H1 (cell line): Measurements from ENCODE around the gene PEPD. TPM values are rescaled to one million over a fixed set of nuclear protein-coding genes. Genes with fewer than 3 reads are reported as not detected.

Experiments used
- CTCF ChIA-PET: fragments of 300-600 bp; sonication (Branson Sonifier 250); formaldehyde crosslinking; loops from one replicate; lab custom pipeline; 2021; ENCODE audit not compliant: partially characterized antibody; lab: Charles Lee
- POLR2A ChIA-PET: fragments of 300-600 bp; sonication (Branson Sonifier 250); formaldehyde crosslinking; loops from one replicate; lab custom pipeline; 2021; ENCODE audit warnings: inconsistent platforms; ENCODE audit not compliant: partially characterized antibody; lab: Charles Lee
- DNase-seq, 2 experiments: peaks; one replicate each; pipeline versions ENCODE4 v3.0.0 to v3.0.0-alpha.2; 2010 to 2022; ENCODE audit warnings: low spot score in 2 of 2, low read depth in 1 of 2, mixed read lengths in 1 of 2
- FAIRE-seq: peaks from 2 replicates; lab custom pipeline; 2011; peaks lifted over from hg19 to GRCh38; lab: Jason Lieb, UNC
- H2AFZ ChIP-seq: 2 replicates; pipeline ENCODE4 v1.8.1; 2012; ENCODE audit warnings: low read length, inconsistent platforms
- H2AK5ac ChIP-seq: 2 replicates; pipeline ENCODE4 v1.6.1; 2013; ENCODE audit warnings: low read depth, low read length
- H2BK120ac ChIP-seq: replicated peaks from 2 replicates; pipeline ENCODE3; 2013; ENCODE audit warnings: low read depth, low read length, inconsistent platforms
- H2BK12ac ChIP-seq: 2 replicates; pipeline ENCODE4 v1.6.1; 2013; ENCODE audit warnings: low read depth, low read length
- H2BK15ac ChIP-seq: 2 replicates; pipeline ENCODE4 v1.6.1; 2013; ENCODE audit warnings: low read length
- H2BK20ac ChIP-seq: 2 replicates; pipeline ENCODE4 v1.6.1; 2013; ENCODE audit warnings: low read length
- H2BK5ac ChIP-seq: 2 replicates; pipeline ENCODE4 v1.6.1; 2013; ENCODE audit warnings: low read depth, low read length
- H3K14ac ChIP-seq: 2 replicates; pipeline ENCODE4 v1.6.1; 2013; ENCODE audit warnings: inconsistent platforms; ENCODE audit not compliant: insufficient read length
- H3K18ac ChIP-seq: 2 replicates; pipeline ENCODE4 v1.6.1; 2013; ENCODE audit warnings: low read length; ENCODE audit errors: extremely low read depth
- H3K23ac ChIP-seq: 2 replicates; pipeline ENCODE4 v1.6.1; 2013; ENCODE audit warnings: inconsistent platforms; ENCODE audit not compliant: insufficient read length
- H3K23me2 ChIP-seq: 2 replicates; pipeline ENCODE4 v1.6.1; 2013; ENCODE audit warnings: low read depth, low read length
- H3K27ac ChIP-seq: 2 replicates; pipeline ENCODE4 v1.6.1; 2011; ENCODE audit warnings: low read depth, low read length, inconsistent platforms
- H3K27me3 ChIP-seq, 4 experiments: replicated peaks in 1 of 4; 1 replicate in 1 of 4; 2 replicates in 3 of 4; pipeline versions ENCODE4 v1.6.1 to v1.8.1; 2011 to 2013; ENCODE audit warnings: low read length in 3 of 4, mild to moderate bottlenecking in 3 of 4, inconsistent platforms in 2 of 4, mixed read lengths in 2 of 4, moderate library complexity in 1 of 4; ENCODE audit not compliant: control insufficient read depth in 3 of 4, insufficient read depth in 3 of 4; ENCODE audit errors: extremely low read depth in 1 of 4
- H3K36me3 ChIP-seq, 4 experiments: 2 replicates each; pipeline versions ENCODE4 v1.6.1 to v1.8.1; 2011 to 2013; ENCODE audit warnings: mild to moderate bottlenecking in 4 of 4, low read length in 3 of 4, moderate library complexity in 2 of 4, control low read depth in 1 of 4, inconsistent platforms in 1 of 4; ENCODE audit not compliant: insufficient read depth in 4 of 4, control insufficient read depth in 2 of 4
- H3K4ac ChIP-seq: replicated peaks from 2 replicates; pipeline ENCODE3; 2013; ENCODE audit warnings: low read length, low read depth, mixed read lengths, inconsistent platforms; ENCODE audit not compliant: insufficient read length
- H3K4me1 ChIP-seq, 4 experiments: replicated peaks in 1 of 4; 1 replicate in 1 of 4; 2 replicates in 3 of 4; pipeline versions ENCODE4 v1.6.1 to v1.8.1; 2011 to 2013; ENCODE audit warnings: low read length in 3 of 4, inconsistent platforms in 2 of 4, mixed read lengths in 1 of 4; ENCODE audit not compliant: insufficient read depth in 4 of 4, control insufficient read depth in 3 of 4
- H3K4me2 ChIP-seq, 2 experiments: 2 replicates each; pipeline versions ENCODE4 v1.6.1 to v1.8.1; 2011 to 2013; ENCODE audit warnings: low read depth in 2 of 2, low read length in 2 of 2, control low read depth in 1 of 2, inconsistent platforms in 1 of 2, mild to moderate bottlenecking in 1 of 2; ENCODE audit not compliant: insufficient read depth in 1 of 2
- H3K4me3 ChIP-seq, 4 experiments: fragments of 200-600, 300-600 bp in 1 of 4; sonication (generic), shearing (Covaris generic), sonication (Bioruptor Twin) in 1 of 4; 2 replicates each; pipeline versions ENCODE4 v1.5.1 to v1.8.1; 2011 to 2016; ENCODE audit warnings: low read length in 4 of 4, low read depth in 3 of 4, control low read depth in 2 of 4, inconsistent platforms in 2 of 4, mild to moderate bottlenecking in 2 of 4, mixed read lengths in 1 of 4, moderate library complexity in 1 of 4; ENCODE audit not compliant: insufficient read depth in 2 of 4; ENCODE audit errors: extremely low read depth in 1 of 4
- H3K56ac ChIP-seq: replicated peaks from 2 replicates; pipeline ENCODE3; 2013; ENCODE audit warnings: low read depth, mild to moderate bottlenecking, mixed read lengths, low read length, inconsistent platforms; ENCODE audit not compliant: insufficient read length
- H3K79me1 ChIP-seq: 2 replicates; pipeline ENCODE4 v1.6.1; 2013; ENCODE audit warnings: low read depth, low read length, control low read depth
- H3K79me2 ChIP-seq, 2 experiments: 2 replicates each; pipeline versions ENCODE4 v1.6.1 to v1.8.1; 2012 to 2013; ENCODE audit warnings: low read length in 2 of 2, mild to moderate bottlenecking in 2 of 2, inconsistent platforms in 1 of 2; ENCODE audit not compliant: insufficient read depth in 2 of 2, control insufficient read depth in 1 of 2
- H3K9ac ChIP-seq, 4 experiments: replicated peaks in 1 of 4; 1 replicate in 1 of 4; 2 replicates in 3 of 4; pipeline versions ENCODE4 v1.6.1 to v1.8.1; 2011 to 2013; ENCODE audit warnings: low read depth in 3 of 4, low read length in 3 of 4, control low read depth in 2 of 4, mild to moderate bottlenecking in 2 of 4, moderate library complexity in 2 of 4, inconsistent platforms in 1 of 4; ENCODE audit errors: extremely low read depth in 1 of 4
- H3K9me3 ChIP-seq, 2 experiments: 2 replicates each; pipeline versions ENCODE4 v1.6.1 to v1.8.1; 2012 to 2013; ENCODE audit warnings: mild to moderate bottlenecking in 2 of 2, moderate library complexity in 2 of 2, control low read depth in 1 of 2, inconsistent platforms in 1 of 2, low read depth in 1 of 2, low read length in 1 of 2, mixed read lengths in 1 of 2; ENCODE audit not compliant: insufficient read depth in 2 of 2
- H4K20me1 ChIP-seq, 2 experiments: replicated peaks in 1 of 2; 2 replicates each; pipeline versions ENCODE3 to v1.8.1; 2011 to 2013; ENCODE audit warnings: inconsistent platforms in 2 of 2, low read length in 2 of 2, mild to moderate bottlenecking in 1 of 2; ENCODE audit not compliant: insufficient read depth in 2 of 2, control insufficient read depth in 1 of 2
- H4K5ac ChIP-seq: 2 replicates; pipeline ENCODE4 v1.6.1; 2013; ENCODE audit warnings: low read length, low read depth, mixed read lengths, inconsistent platforms; ENCODE audit not compliant: insufficient read length
- H4K8ac ChIP-seq: 2 replicates; pipeline ENCODE4 v1.8.0; 2013; ENCODE audit warnings: mild to moderate bottlenecking, moderate library complexity, low read length, inconsistent platforms; ENCODE audit not compliant: insufficient read depth; ENCODE audit errors: extremely low read depth
- H4K91ac ChIP-seq: replicated peaks from 2 replicates; pipeline ENCODE3; 2013; ENCODE audit warnings: low read length, mixed read lengths, inconsistent platforms; ENCODE audit not compliant: insufficient read length
- CBX8 ChIP-seq: fragments of 300-800, 300-1000 bp; sonication (generic); IDR thresholded peaks from 2 replicates; pipeline ENCODE4 v1.7.1; 2016; ENCODE audit warnings: low read depth, low read length, borderline replicate concordance
- CHD2 ChIP-seq: IDR thresholded peaks from 2 replicates; pipeline ENCODE4 v1.6.1; 2012; ENCODE audit warnings: low read length, improper control_type of control experiment
- EGR1 ChIP-seq: IDR thresholded peaks from 2 replicates; pipeline ENCODE4 v1.6.1; 2011; ENCODE audit warnings: low read depth, low read length, borderline replicate concordance
- FOSL1 ChIP-seq: IDR thresholded peaks from 2 replicates; pipeline ENCODE4 v1.6.1; 2011; ENCODE audit warnings: mild to moderate bottlenecking, low read depth, low read length, moderate library complexity; ENCODE audit not compliant: insufficient read depth
- HDAC2 ChIP-seq, 2 experiments: fragments of 300-600 bp in 1 of 2; sonication (generic) in 1 of 2; IDR thresholded peaks; 2 replicates each; pipeline ENCODE4 v1.6.1; 2011 to 2012; ENCODE audit warnings: low read depth in 2 of 2, low read length in 2 of 2, mild to moderate bottlenecking in 2 of 2, moderate library complexity in 2 of 2, borderline replicate concordance in 1 of 2, inconsistent platforms in 1 of 2
- POLR2AphosphoS5 ChIP-seq: IDR thresholded peaks from 2 replicates; pipeline ENCODE4 v1.6.1; 2011; ENCODE audit warnings: low read depth, low read length
- RBBP5 ChIP-seq: IDR thresholded peaks from 2 replicates; pipeline ENCODE4 v1.7.1; 2012; ENCODE audit warnings: low read depth, mild to moderate bottlenecking, inconsistent platforms, low read length, moderate library complexity, borderline replicate concordance
- RNF2 ChIP-seq: fragments of 200-900, 300-1000 bp; sonication (generic); IDR thresholded peaks from 2 replicates; pipeline ENCODE4 v1.7.1; 2016; ENCODE audit warnings: borderline replicate concordance, low read depth, mild to moderate bottlenecking, antibody characterized with exemption, low read length; ENCODE audit not compliant: poor library complexity, severe bottlenecking; ENCODE audit errors: missing control alignments
- WGBS, 2 experiments: shearing (Covaris generic) in 1 of 2; methylation state at CpG; one replicate each; pipeline versions ENCODE4 v1.1.6 to v1.1.7; 2013 to 2015; ENCODE audit warnings: low lambda C conversion rate in 2 of 2, mixed read lengths in 2 of 2, inconsistent platforms in 1 of 2, low coverage in 1 of 2, missing lambda C conversion rate in 1 of 2; ENCODE audit not compliant: insufficient replicate concordance in 2 of 2, insufficient coverage in 1 of 2, insufficient read length in 1 of 2; ENCODE audit errors: extremely low coverage in 1 of 2, missing lambda C conversion rate in 1 of 2; 5-methylcytosine and 5-hydroxymethylcytosine counted together
- polyA plus RNA-seq, 7 experiments: library from polyadenylated mRNA; depleted of rRNA in 3 of 7; stranded (reverse) in 5 of 7; unstranded in 2 of 7; fragments of >200 nt in 5 of 7; fragments of 200-250 nt in 2 of 7; gene quantifications; 1 replicate in 5 of 7; 2 replicates in 1 of 7; 4 replicates in 1 of 7; pipeline versions ENCODE4 v1.2.1 to v1.2.3, GENCODE V29; 2011 to 2013; ENCODE audit warnings: missing spikeins in 2 of 7, mixed read lengths in 2 of 7
- total RNA-seq: library from RNA; stranded (reverse); fragmentation: NEBNext Ultra II Directional; extraction: Animal tissue kit (Norgen Biotek cat#: 25700); gene quantifications from 2 replicates; pipeline ENCODE4 v1.2.1, GENCODE V29; 2021
- TF ChIP-seq, protein P1 (sequence below), 3 experiments: IDR thresholded peaks; 1 replicate in 2 of 3; 2 replicates in 1 of 3; pipeline versions ENCODE4 v1.5.1 to v1.6.1; 2011; ENCODE audit warnings: low read length in 3 of 3, mild to moderate bottlenecking in 3 of 3, inconsistent platforms in 2 of 3, low read depth in 1 of 3, moderate library complexity in 1 of 3; ENCODE audit not compliant: insufficient read depth in 1 of 3; ENCODE audit errors: control extremely low read depth in 1 of 3
- TF ChIP-seq, protein P2 (sequence below): IDR thresholded peaks from 2 replicates; pipeline ENCODE4 v1.6.1; 2012; ENCODE audit warnings: inconsistent platforms

Gene PEPD
- total and polyA plus RNA-seq, 2 of the 8 experiments (the other 6 are each of a cell fraction or from before 2014, with no cell fraction given) = 84.1 to 178 TPM

GRCh38 chr19:33530842-33531241 lies 9.3 kb upstream of the PEPD start:
- no peak overlapping the region for H2BK15ac ChIP-seq
- no peak overlapping the region for H3K56ac ChIP-seq
- no peak overlapping the region for H3K9ac ChIP-seq
- no peak overlapping the region for H2AFZ ChIP-seq
- no peak overlapping the region for H3K18ac ChIP-seq
- no peak overlapping the region for H2BK5ac ChIP-seq
- H3K23ac ChIP-seq = no peak overlapping the region
- no peak overlapping the region for H4K5ac ChIP-seq
- no peak overlapping the region for H3K27ac ChIP-seq
- CTCF ChIA-PET = interaction anchor here (0.6 to 4.4 kb wide), 4 partner anchors 7 to 772 kb away, joined by 3 to 32 read pairs (median 4); no protein-coding TSS in a partner anchor
- FAIRE-seq (no peak), DNase-seq (no peak)
- WGBS, 2 experiments = 92% methylated on average over 4 of the region's 4 CpGs; no CpG with 5 or more reads in 1 of the 2 experiments
- H3K79me2 ChIP-seq = no peaks in the 10 kb centered on the region
- H3K9me3 ChIP-seq = no peaks in the 10 kb centered on the region
- H4K8ac ChIP-seq = no peak overlapping the region; the same call in 1 of the 2 replicates
- H3K14ac ChIP-seq = no peak overlapping the region
- POLR2A ChIA-PET = interaction anchor here (1.3 to 1.9 kb wide), 2 partner anchors 9 to 11 kb away, joined by 3 to 13 read pairs; partner anchors contain the start of gene PEPD
- no peaks in the 10 kb centered on the region for H3K36me3 ChIP-seq
- H4K20me1 ChIP-seq = no peaks in the 10 kb centered on the region
- H3K23me2 ChIP-seq = no peaks in the 10 kb centered on the region
- H2BK20ac ChIP-seq = no peak overlapping the region
- no peak overlapping the region for H3K4ac ChIP-seq
- H3K27me3 ChIP-seq = no peaks in the 10 kb centered on the region
- H3K79me1 ChIP-seq = no peaks in the 10 kb centered on the region
- no peak overlapping the region for H2AK5ac ChIP-seq
- H2BK12ac ChIP-seq = no peak overlapping the region
- H4K91ac ChIP-seq = no peak overlapping the region
- no peak overlapping the region for H3K4me3 ChIP-seq
- H3K4me2 ChIP-seq = no peak overlapping the region
- H2BK120ac ChIP-seq = no peak overlapping the region
- peaks cover 0 to 24% (median 10%) of the 10 kb centered on the region in 4 experiments; a peak in 5 of 7 replicates for H3K4me1 ChIP-seq
- TF ChIP-seq, protein P1, sequence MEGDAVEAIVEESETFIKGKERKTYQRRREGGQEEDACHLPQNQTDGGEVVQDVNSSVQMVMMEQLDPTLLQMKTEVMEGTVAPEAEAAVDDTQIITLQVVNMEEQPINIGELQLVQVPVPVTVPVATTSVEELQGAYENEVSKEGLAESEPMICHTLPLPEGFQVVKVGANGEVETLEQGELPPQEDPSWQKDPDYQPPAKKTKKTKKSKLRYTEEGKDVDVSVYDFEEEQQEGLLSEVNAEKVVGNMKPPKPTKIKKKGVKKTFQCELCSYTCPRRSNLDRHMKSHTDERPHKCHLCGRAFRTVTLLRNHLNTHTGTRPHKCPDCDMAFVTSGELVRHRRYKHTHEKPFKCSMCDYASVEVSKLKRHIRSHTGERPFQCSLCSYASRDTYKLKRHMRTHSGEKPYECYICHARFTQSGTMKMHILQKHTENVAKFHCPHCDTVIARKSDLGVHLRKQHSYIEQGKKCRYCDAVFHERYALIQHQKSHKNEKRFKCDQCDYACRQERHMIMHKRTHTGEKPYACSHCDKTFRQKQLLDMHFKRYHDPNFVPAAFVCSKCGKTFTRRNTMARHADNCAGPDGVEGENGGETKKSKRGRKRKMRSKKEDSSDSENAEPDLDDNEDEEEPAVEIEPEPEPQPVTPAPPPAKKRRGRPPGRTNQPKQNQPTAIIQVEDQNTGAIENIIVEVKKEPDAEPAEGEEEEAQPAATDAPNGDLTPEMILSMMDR (IDR thresholded peaks at IDR 0.05; ENCODE audit: control extremely low read depth in 1 of 3, insufficient read depth in 1 of 3, low read depth in 1 of 3, low read length in 3 of 3) = no peak
- no peak for TF ChIP-seq HDAC2 (IDR thresholded peaks at IDR 0.05; ENCODE audit: borderline replicate concordance in 1 of 2, low read depth in 2 of 2, low read length in 2 of 2)
- TF ChIP-seq FOSL1 = no peak
- no peak for TF ChIP-seq RNF2
- TF ChIP-seq EGR1 = no peak
- TF ChIP-seq, protein P2, sequence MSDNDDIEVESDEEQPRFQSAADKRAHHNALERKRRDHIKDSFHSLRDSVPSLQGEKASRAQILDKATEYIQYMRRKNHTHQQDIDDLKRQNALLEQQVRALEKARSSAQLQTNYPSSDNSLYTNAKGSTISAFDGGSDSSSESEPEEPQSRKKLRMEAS = no peak
- no peak for TF ChIP-seq CBX8
- no peak for TF ChIP-seq POLR2AphosphoS5
- no peak for TF ChIP-seq RBBP5
- no peak for TF ChIP-seq CHD2
